HG02759 (cell line): ENCODE results near the gene ABCA13.

Experiments
- ATAC-seq: cut with Tn5 transposase; IDR thresholded peaks from one replicate; pipeline ENCODE4 v1.9.1; 2021; ENCODE audit warnings: mild to moderate bottlenecking, moderate library complexity; ENCODE audit not compliant: unreplicated experiment

The ABCA13 gene

DNA sequence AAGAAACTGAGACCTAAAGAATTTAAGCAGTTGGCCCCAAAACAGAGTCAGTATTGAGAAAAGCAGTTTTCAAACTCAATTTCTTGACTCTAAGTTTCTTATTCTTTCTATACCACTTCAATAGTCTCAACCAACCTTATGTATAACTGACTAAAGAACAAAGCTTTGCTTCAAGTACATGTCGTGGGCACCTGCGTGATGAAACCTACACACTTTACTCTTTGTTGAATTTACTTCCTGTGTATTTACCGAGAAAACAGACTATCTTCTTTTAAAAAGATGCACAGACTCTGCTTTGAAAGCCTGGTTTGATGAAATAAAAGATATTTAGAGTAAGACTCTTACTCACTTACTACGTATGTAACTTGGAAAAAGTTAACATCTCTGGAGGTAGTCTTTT lies 455.9 kb downstream of the ABCA13 start:
- no peak for ATAC-seq

DNA sequence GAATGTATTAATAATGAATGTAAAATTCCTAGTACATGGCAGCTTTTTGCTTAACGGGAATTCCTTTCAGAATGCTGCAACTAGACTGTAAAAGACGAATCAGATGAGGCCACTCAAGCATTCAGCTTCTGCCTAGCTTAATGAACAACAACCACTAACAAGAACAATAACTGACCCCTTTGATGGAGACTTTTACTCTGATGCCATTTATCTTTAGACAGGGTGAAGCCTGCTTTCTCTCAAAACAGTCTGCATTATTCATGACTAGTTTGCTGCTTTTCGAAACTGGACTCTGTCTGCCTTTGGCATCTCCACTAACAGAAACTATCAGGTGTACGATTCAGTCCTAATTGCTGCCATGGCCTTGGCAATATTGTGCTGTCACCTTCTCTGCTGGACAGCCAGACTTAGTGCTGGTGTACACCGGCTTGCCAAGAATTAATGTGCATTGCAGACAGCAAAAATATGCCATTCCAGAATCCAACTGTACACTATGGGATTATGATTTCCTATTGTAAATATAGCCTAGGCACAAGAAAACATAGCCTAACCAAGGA lies 457.6 kb downstream of the ABCA13 start:
- ATAC-seq, result no peak

DNA sequence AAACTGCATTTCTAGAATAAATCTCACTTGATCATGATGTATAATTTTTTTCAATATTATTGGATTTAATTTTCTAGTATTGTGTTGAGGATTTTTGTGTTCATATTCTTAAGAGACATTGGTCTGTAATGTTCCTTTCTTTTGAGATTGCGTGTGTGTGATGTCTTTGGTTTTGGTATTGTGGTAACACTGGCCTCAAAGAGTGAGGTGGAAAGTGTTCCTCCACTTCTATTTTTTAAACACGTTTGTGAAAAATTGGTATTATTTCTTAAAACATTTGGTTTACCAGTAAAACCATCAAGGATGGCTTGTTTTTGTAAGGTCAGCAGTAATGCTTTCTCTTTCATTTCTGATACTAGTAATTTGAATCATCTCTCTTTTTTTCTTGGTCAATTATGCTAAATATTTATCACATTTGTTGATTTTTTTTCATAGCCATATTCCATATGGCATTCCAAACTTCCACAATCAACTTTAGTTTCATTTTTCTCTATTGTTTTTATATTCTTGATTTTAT lies 462.9 kb downstream of the ABCA13 start:
- no peak for ATAC-seq

DNA sequence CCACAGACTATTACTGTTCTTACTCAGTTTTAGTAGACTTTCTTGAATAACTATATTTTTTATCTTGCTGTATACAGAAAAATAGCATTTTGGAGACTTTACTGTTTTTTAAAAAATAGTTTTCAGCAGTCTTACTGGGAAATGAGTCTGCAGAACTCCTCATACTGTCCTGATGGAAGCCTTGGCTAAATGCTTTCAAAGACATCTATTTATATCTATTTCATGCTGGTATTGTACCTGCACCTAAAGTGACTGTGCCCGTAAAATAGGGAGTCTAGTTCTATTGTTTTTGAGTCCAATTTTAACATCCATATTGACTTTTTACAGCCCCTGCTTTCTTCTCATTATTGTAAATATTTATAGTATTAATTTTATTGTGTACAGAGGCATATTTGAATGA lies 464.5 kb downstream of the ABCA13 start:
- no peak for ATAC-seq

DNA sequence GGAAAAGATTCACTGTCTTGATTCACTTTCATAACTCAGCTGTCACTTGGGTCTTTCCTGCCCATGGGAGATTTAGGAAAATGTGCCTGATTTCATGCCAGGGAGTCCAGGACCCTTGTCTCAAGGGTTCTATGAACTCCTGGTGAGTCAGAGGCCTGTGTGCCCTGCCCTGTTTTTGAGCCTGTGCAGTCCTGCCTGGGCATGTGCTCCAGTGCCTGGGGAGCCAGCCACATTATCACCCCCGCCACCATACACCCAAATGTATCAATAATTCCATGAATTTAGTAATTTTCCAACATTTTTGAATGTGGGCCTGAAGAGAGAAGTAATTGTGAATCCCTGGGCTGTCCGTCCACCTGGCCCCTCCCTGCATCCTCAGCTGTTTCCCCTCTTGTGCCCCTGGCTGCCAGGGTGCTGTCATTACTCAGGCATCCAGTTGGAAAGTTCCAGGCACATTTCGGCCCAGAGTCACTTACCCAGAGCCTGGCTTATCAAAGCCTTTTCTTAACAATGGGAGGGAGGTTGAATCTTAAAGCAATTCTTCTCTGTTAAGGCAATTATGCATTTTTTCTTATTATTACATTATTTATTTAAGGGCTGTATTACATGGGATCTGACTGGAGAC lies 465.2 kb downstream of the ABCA13 start:
- ATAC-seq, result no peak

DNA sequence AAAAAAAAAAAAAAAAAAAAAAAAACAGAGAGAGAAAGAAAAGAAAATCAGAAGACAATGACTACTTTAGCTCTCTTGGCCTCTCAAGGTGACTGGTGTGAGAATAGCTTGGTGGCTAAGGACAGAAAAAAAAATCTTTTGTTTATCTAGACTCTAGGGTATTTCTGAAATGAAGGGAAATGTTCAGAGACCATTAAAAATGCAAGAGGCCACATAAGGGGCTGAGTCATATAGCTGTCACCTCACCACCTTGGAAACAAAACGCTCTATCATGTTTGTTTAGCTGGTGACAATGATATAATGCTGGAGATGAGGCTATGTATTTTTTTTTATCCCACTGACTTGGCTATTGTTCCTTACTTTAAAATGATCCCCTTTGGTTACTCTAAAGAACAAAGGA lies 466.1 kb downstream of the ABCA13 start:
- ATAC-seq, result no peak

DNA sequence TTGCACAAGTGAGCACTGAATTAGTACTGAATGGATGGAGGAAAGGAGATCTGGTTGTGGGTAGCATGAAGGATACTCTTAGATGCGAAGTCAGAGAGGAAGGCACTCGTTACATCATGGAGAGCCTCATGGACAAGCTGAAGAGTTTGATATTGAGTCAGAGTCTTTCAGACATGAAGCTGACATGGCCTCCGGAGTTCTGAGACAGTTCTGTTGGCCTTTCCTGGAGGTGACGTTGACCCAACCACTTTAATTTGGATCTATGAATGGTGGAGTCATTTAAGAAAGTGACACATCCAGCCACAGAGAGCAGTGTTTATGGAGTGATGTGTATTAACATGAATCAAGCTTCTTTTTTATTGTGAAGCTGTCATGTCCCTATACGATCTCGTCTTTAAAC lies 466.8 kb downstream of the ABCA13 start:
- ATAC-seq, result no peak

DNA sequence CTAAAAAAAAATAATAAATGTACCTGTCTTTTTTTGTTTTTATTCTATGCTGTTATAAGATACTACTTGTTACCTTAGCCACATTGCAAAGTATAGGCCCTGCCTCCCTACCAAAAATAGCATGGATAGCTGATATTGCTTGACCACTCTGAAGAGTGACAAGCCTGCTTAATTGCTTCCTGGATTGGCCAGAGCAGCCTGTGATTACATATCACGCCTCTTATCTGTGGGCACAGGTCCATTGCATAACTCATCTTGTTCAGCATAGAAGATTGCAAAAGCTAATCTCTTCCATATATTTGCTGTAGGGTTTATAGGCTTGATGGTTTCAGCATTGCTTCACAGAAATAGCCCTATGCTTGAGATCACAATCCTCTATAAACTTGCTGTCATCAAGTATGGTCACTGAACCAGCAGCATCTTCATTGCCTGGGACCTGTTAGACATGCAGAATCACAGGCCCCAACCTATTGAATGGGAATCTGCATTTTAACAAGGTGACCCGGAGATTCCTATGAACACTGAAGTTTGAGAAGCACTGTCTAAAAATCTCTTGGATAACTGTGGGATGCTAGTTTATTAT lies 472.3 kb downstream of the ABCA13 start:
- no peak for ATAC-seq

DNA sequence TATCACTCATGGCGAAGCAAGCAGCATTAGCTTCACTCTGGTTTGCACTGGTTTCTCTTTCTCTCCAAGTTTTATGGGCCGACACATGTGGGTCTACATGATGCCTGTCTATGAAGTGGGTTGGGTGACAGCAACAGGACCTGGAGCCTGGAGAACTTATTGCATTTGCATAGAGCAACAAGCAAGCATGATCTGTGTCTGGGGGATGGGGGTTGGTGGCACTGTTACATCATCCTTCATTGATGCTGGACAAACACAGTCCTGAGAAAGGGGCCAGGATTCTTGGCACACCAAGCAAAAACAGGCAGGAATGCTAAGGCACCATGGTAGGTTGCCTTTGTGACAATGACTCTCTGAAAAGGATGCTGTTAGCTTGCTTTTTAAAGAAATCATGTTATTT lies 486.9 kb downstream of the ABCA13 start:
- no peak for ATAC-seq

DNA sequence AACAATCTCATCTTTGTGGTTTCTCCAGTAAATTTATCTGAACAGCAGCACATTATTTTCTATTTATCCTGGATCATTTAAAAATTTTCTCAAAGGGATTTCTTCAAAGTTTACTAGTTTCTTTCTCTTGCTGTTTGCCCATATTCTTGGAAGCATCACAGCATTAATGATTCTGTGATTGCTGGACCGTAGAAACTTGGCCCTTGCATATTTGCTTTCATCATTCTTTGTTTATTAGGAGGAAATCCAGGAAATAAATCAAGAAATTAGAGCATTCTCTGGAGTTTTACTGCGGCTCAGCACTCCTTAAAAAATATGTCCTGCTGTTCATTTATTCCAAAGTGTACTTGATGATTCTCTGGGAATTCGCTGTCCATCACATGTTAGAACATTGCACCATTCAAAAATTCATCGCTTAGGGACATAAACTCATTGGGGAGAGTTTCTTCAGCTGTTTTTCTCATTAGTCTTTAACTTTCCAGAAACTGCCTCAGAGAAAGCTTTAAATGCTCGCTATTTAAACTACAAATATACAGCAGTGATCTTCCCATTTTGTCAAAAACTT lies 489.1 kb downstream of the ABCA13 start:
- ATAC-seq, result no peak

DNA sequence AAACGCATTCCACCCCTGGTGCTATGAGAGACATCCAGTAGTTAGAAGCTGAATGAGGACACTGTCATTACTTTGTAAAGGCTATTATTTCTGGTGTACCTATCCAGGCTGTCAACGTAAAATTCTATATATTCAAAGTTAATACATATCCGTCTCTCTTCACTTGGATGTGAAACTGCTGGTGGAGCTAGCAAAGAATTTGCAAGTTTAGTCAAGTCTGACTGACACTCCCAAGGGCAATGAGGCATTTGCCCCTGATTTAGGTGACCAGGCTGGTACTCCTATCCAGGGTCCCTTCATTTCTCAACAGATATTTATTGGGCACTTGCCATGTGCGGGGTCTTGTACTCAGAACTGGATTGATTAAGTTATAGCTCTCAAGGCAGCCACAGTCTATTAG lies 493.0 kb downstream of the ABCA13 start:
- ATAC-seq, result no peak

DNA sequence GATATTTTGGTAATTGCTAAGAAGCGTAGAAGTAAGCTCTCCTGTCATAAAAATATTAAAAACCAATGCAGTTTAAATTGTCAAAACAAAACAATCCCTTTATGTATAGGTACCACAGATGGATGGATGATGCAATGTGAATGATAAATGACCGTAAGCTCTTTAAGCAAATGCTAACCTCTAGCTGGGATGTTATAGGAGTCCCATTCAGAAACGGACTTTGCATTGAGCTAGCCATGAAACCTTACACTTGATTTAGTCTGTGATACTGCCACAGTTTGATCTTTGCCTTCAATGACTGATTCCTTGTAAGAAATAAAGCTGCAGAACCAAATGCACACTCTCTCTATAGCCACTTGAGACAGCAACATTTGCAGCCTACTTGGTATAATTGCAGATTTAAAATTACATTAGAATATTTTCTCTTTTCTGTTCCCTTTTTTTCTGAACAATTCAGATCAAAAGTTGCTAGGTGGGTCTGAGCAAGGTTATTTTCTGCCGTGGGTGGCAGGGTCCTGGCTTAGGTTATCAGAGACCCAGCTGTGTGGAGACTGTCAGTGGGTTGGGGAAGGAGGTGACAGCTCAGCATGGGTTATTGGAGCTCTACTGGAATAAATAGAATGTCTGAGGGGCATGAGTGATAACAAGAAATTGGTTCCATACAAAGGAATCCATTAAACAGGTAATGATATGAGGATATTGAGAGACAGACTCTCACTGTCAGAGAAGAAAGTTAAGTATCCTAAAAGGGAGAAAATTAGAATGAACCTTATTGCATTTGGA lies 494.3 kb downstream of the ABCA13 start:
- no peak for ATAC-seq

DNA sequence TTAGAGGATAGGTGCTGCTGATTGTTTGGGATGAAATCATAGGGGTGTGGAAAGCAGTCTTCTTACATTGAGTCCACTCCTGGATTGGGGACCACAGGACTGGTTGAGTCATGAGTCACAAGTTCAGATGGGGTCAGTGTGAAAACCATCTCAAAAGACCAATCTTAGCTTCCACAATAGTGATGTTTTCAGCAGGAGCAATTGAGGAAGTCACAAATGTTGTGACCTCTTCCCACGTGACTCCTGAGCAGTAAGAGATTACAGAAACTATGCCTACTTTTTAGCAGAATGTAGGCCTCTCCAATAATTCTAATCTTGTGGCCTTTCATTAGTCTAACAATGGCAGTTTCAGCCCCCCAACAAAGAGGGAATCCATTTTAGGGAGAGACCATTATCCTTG lies 496.1 kb downstream of the ABCA13 start:
- no peak for ATAC-seq

DNA sequence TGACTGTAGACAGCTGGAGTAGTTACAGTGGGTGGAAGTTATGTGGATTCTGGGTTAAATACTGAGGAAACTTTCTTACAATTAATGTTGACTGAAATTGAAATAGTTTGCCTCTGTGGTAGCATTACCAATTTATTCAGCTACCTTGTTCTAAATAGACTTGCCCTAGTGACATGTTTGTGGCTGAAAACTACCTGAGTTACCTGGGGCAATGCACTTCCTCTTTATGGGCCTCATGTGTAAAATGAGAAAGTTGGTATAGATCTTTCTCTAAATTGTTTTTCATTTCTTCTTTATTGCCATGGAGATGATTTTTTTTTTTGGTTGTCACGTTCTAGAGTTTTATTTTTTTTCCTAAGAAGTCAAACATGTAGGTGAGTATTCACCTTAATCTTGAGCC lies 500.4 kb downstream of the ABCA13 start:
- ATAC-seq, result no peak

DNA sequence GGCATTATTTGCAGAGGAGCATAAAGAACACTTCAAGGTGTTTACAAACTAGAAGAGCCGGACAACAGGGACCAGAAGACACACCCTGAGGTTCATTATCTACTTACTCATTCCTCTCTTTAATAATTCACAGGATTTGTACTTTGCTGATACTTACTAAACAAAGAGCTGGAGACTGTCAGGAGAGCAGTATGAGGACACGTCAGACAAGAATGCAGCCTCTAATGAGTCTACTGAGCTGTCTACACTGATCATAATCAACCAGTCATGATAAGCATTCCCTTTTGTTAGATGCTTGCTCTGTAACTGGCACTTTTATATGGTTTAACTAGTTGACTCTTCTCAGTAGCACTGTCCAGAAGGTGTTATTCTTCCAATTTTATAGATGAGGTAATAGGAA lies 509.7 kb downstream of the ABCA13 start:
- no peak for ATAC-seq

DNA sequence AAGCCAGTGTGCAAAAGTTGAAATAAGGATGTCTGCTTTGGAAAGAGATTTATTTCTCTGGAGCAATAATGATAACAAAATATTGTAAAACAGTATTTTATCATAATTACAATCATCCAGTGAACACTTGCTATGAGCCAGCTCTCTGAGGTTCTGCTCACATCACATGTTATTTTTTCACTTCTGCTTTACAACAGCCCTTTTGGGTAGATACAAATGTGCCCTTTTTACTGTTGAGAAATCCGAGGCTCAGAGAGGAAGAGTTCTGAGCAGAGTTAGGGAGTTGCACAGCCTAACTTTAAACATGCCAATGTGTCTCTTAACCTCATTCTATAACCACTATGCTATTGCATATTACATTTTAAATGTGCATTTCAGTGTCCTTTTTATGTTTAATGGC lies 520.5 kb downstream of the ABCA13 start:
- ATAC-seq, result no peak
